GM18505 (cell line): Measurements from ENCODE around the gene UBN2.
"Not testable (repeated sequence)": the region's sequence is repeated elsewhere in the genome, so short reads cannot be mapped to it uniquely, and the experiment has no call there.

Experiments
- ATAC-seq: cut with Tn5 transposase; IDR thresholded peaks from one replicate; pipeline ENCODE4 v1.9.1; 2021; ENCODE audit not compliant: unreplicated experiment
- POLR2A ChIP-seq: IDR thresholded peaks from 4 replicates; pipeline ENCODE4 v1.6.1; 2011; ENCODE audit warnings: borderline replicate concordance; ENCODE audit not compliant: insufficient read depth, insufficient read length; ENCODE audit errors: extremely low read depth

Gene UBN2

DNA sequence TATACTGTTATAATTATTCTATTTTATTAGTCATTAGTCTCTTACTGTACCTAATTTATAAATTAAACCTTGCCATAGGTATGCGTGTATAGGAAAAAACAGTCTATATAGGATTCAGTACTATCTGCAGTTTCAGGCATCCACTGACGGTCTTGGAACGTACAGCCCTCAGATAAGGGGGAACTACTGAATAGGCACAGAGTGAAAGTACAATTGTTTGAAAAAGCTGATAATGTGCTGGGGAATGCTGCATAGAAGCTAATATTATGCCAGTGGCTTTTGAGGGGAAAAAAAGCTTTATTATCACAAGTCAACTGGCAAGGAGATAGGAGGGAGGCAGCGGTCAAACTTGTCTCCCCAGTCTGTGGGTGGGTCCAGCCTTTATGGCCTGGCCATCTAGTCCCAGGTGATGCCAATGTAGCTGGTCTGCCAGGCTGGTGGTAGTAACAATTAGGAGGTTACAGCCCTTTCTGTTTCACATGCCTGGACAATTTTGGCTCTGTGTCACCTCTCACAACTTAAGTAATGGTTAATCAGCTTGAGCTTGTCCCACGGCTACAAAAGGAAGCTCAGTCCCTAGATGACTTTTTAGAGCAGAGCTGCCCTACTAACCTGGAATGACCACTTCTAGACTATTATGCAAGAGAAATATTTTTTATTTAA is 101.8 kb downstream of the UBN2 start:
- ATAC-seq, result no peak
- TF ChIP-seq POLR2A, result no peak

DNA sequence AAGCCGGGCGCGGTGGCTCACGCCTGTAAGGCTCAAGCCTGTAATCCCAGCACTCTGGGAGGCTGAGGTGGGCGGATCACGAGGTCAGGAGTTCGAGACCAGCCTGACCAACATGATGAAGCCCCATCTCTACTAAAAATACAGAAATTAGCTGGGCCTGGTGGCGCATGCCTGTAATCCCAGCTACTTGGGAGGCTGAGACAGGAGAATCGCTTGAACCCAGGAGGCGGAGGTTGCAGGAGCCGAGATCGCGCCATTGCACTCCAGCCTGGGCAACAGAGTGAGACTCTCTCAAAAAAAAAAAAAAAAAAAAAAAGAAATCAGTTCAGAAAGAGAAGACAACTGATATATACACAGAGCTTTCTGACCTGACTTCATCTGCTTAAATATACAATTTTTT is 102.4 kb downstream of the UBN2 start:
- not testable (repeated sequence) for ATAC-seq

DNA sequence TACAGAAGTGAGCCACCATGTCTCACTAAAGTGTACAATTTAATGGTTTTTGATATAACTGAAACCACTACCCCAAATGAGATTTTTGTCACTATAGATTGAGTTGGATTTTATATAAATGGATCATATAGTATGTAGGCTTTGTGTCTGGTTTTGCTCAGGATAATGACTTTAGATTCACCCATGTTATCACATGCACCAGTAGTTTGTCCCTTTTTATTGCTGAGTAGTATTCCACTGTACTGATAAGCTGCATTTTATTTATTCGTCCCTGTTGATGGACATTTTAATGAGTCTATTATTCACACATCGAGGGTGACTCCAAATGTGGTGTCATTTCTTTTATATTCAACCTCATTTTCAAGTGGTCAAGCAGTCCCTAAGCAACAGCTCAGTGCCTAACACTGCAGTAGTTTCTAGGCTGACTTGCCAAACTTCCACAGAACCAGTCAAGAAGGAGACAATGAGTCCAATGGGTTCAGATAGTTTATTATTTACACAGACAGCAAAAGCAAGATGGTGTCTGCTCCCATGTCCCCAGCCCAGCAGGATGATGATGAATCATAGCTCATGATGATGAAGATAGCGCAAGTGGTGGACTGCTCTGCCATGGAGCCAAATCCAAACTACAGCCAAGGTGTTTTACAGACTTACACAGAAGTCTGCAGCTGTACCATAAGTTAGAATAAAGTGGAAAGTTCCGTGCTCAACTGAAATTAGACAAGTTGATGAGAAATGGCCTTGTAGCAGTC is 103.5 kb downstream of the UBN2 start:
- TF ChIP-seq POLR2A, result no peak
- no peak for ATAC-seq

DNA sequence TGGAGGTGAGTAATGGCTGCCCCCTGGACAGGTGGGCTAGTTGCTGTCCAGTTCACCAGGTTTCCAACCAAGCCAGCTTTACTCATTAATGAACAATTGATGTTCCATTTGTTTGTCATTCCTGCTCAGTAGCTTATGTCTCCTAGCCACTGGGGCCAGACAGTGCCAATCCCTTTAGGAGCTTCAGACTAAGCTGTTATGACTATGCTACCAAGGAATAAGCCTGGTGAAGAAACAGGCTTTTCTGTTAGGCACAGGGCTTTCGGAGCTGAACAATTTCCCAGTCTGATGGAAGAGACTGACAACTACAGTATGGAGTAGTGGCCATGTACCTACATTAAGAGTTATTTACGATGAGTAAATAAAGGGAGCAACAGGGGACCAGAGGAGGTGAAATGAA is 108.0 kb downstream of the UBN2 start:
- TF ChIP-seq POLR2A, result no peak
- ATAC-seq, result no peak

DNA sequence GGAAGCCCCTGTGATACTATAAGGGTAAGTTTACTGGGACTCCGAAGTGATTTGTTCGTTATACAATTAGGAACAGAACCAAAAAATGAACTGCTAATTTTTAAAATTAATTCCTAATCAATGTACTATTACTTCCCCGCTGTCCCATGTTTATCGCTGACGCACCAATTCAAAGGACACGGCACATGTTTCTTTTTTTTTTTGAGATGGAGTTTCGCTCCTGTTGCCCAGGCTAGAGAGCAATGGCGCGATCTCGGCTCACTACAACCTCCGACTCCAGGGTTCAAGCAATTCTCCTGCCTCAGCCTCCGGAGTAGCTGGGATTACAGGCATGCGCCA is 108.6 kb downstream of the UBN2 start:
- TF ChIP-seq POLR2A, result no peak
- ATAC-seq, result no peak

DNA sequence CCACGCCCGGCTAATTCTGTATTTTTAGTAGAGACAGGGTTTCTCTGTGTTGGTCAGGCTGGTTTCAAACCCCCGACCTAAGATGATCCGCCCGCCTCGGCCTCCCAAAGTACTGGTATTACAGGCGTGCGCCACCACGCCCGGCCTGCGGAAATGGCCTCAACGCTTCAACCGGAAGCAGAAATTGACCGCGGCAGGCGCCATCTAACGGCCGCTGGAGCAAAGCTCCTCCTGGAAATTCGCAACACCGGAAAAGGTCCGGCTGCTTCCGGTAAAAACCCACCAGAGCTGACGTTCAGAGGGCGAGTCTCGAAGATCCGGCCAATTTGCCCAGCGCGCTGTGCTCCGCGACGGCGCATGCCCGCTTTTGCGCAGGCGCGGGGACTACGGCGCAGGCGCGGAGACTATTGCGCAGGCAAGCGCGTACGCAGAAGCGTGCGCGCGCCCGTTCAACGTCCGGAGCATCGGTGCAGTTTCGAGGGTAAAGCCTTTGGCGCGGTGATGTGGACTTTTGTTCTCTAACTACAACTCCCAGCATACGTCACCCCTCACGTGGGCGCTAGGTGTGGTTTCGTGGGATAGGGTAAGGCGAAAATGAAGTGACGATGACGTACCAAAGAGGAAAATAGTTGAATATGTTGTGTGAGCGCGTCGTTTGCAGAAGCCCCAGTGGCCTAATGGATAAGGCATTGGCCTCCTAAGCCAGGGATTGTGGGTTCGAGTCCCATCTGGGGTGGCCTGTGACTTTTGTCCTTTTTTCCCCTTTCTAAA is 109.2 kb downstream of the UBN2 start:
- peak; percentile 81 for ATAC-seq
- TF ChIP-seq POLR2A, result peak; percentile 58

DNA sequence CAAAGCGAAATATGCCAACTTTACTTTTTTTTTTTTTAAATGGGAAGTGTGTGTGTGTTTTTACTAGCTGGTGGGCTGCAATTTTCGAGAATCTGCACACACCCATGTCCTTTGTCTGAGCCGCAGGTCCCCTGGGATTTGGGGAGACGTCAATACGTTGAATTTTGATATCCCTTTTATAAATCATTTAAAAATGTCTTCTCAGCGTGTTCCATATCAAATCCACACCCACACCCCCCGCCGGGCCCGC is 109.7 kb downstream of the UBN2 start:
- ATAC-seq, result no peak
- no peak for TF ChIP-seq POLR2A

DNA sequence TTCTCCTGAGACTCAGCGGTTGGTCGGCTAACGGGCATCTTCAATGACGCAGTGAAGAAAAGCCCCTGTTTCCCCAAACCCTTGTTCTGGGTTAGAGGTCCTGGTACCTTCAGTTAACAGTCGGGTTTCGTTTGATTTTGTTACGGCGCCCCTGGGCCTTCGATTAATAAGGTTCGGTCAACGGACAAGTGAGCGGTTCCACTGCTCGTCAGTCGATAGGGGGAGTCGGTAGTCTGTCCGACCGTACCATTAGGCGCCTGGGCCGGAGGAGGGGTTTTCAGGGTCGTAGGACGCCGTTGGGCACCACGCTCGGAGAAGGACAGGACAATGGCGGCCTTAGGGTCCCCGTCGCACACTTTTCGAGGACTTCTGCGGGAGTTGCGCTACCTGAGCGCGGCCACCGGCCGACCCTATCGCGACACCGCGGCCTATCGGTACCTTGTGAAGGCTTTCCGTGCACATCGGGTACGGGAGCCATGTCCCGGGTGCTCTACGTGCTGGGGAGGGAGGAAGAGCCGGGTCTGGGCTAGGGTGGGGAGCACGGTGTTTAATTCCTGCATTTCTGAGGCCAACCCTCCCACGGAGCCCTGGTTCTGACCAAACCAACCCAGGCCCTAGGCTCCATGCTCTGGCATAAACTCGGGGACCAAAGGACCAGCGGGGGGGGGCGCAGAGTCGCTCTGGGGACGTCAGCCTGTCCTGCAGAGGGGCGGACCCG is 110.2 kb downstream of the UBN2 start, which contains the start of gene FMC1:
Gene FMC1, plus strand, starts transcription at position 280 of the 718 bp plus-strand sequence. Its CDS starts 48 bp downstream, at position 328.
- peak; percentile 80 for TF ChIP-seq POLR2A
- ATAC-seq, result peak; percentile 46

DNA sequence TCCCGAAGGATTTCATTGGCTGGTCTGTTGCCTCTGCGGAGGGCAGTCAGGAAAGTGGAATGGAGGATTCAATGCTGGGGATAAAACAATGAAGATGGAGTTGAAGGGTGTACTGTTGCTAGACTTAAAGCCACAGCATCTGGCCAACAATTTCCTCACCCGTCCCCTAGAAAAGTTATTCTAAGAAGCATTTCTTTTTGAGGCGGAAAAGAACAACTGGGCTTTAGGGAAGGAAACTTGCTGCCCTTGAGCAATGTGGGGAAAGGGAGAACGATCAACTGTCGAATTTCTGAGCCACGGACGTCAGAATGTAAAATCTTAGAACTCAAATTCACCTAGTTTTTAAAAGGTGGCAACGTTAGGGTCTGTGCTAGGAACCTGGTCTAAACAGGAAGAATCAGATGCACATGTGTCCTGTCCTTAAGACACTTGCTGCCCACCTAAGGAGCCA is 110.8 kb downstream of the UBN2 start:
- TF ChIP-seq POLR2A, result no peak
- no peak for ATAC-seq

DNA sequence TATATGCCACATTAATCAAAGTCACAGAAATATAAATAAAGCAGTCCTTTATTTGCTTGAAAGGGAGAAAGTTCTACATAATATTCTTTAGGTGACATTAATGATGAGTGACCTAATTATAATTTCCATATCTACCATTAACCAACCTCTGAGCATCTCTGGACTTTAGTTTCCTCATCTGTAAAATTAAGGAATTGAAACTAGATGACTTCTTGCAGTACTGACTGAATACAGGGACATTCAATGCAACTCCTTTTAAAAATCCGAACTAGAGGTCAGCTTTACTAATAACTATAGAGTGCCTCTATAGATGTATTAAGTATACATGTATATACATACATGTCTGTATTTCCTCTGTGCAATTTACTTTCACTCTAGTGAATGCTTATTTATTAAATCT is 114.0 kb downstream of the UBN2 start:
- ATAC-seq, result no peak
- no peak for TF ChIP-seq POLR2A

DNA sequence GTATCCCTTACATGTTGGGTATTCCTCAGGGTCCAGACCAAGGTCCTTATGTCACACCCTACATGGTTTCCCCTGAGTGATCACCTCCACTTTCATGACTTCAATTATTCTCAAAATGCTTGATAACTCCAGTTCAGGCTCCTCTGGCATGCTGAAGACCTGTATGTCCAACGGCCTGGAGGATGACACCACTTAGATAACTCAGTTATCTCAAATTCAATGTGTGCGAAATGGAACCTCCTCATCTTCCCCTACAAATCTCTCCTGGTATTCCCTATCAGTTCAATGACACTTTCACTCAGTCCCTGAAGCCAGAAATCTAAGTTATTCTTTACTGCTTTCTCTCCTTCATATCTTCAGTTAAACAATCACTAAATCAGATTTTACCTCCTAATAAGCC is 120.0 kb downstream of the UBN2 start:
- no peak for TF ChIP-seq POLR2A
- no peak for ATAC-seq

DNA sequence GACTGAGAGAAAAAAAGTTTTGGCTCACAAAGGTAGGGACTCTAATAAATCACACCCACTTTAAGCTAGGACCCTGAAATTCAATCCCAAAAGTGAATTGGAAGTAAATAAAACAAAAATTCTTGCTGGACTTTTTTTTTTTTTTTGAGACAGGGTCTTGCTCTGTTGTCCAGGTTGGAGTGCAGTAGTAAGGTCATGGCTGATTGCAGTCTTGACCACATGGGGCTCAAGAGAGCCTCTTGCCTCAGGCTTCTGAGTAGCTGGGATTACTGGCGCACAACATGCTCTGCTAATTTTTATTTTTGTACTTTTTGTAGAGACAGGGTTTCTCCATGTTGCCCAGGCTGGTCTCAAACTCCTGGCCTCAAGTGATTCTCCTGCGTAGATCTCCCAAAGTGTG is 123.7 kb downstream of the UBN2 start:
- TF ChIP-seq POLR2A, result no peak
- no peak for ATAC-seq

DNA sequence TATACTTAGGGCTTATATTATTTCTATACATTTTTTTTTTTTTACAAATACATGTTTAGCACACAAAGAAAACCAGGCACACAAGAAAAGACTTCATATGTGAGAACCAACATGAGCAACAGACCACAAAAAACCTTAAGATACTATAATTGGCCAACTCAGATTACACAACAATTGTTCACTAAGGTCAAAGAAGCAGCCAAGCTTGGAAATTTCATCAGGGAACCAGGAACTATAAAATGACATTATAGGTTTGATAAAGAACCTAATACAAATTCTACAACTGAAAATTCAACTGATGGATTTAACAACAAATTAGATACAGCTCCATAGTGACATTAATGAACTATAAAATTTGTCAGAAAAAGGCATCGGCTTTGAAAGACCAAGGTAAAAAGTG is 124.3 kb downstream of the UBN2 start:
- no peak for ATAC-seq
- TF ChIP-seq POLR2A, result no peak
